NCI-H226 (cell line): Measurements from ENCODE around the gene NTN5.
A peak's percentile ranks its signal among the peaks of the same experiment; 100 is the strongest.
"Not testable (repeated sequence)": the region's sequence is repeated elsewhere in the genome, so short reads cannot be mapped to it uniquely, and the experiment has no call there.

Experiments
- DNase-seq: peaks from one replicate; pipeline ENCODE4 v3.0.0-alpha.2; 2015

Gene NTN5

GRCh38 chr19:48639483-48640375, 33.1 kb downstream of the NTN5 start:
- no peak for DNase-seq

GRCh38 chr19:48638831-48639381, 33.9 kb downstream of the NTN5 start:
- no peak for DNase-seq

GRCh38 chr19:48637948-48638830, 34.6 kb downstream of the NTN5 start:
- DNase-seq: peak; percentile 85

GRCh38 chr19:48637449-48637947, 35.3 kb downstream of the NTN5 start:
- DNase-seq: peak; percentile 100

- no peak for DNase-seq
Measured at GRCh38 chr19:48636859-48637448, 35.9 kb downstream of the NTN5 start, which contains the start of gene DBP. Gene DBP, minus strand, starts transcription at chr19:48637379. Its CDS starts 385 bp downstream, at chr19:48636994.

GRCh38 chr19:48635966-48636858, 36.6 kb downstream of the NTN5 start:
- DNase-seq: no peak

- no peak for DNase-seq
Measured at GRCh38 chr19:48635263-48635965, 37.4 kb downstream of the NTN5 start.

GRCh38 chr19:48634424-48635262, 38.2 kb downstream of the NTN5 start:
- DNase-seq: peak; percentile 93

- no peak for DNase-seq
Measured at GRCh38 chr19:48634036-48634342, 38.8 kb downstream of the NTN5 start.

- no peak for DNase-seq
Measured at GRCh38 chr19:48633148-48634035, 39.4 kb downstream of the NTN5 start.

GRCh38 chr19:48632692-48633147, 40.1 kb downstream of the NTN5 start:
- DNase-seq: no peak

- not testable (repeated sequence) for DNase-seq
Measured at GRCh38 chr19:48632286-48632685, 40.5 kb downstream of the NTN5 start.

GRCh38 chr19:48631225-48631624, 41.6 kb downstream of the NTN5 start:
- DNase-seq: no peak

GRCh38 chr19:48630296-48631063, 42.3 kb downstream of the NTN5 start:
- DNase-seq: no peak

GRCh38 chr19:48629599-48630295, 43.1 kb downstream of the NTN5 start:
- DNase-seq: no peak

- DNase-seq: no peak
Measured at GRCh38 chr19:48629297-48629598, 43.6 kb downstream of the NTN5 start.

GRCh38 chr19:48628486-48629296, 44.1 kb downstream of the NTN5 start:
- DNase-seq: no peak
